ENCODE results near the gene ERICH6. TPM values are rescaled to one million over a fixed set of nuclear protein-coding genes. Genes with fewer than 3 reads are reported as not detected.

The ERICH6 gene
- total RNA-seq, 1 donor from 2014 or later = 0.31 TPM

GRCh38 chr3:150703299-150703755 is 393 bp downstream of the ERICH6 start:
- Mint-ChIP-seq H3K36me3 (ENCODE audit: low read depth, unreplicated experiment) (peaks cover 1% of the 10 kb centered on the region), H3K27me3 (ENCODE audit: unreplicated experiment) (peaks cover 4% of the 10 kb centered on the region), H3K9me3 (ENCODE audit: unreplicated experiment) (no peaks in the 10 kb centered on the region), H3K4me3 (ENCODE audit: unreplicated experiment) (peak overlapping the region; percentile 89), H3K4me1 (ENCODE audit: unreplicated experiment) (peaks cover 3% of the 10 kb centered on the region), H3K27ac (ENCODE audit: unreplicated experiment) (peak overlapping the region; percentile 67)
- no peak for DNase-seq (ENCODE audit: low spot score)
- TF ChIP-seq, protein P1, sequence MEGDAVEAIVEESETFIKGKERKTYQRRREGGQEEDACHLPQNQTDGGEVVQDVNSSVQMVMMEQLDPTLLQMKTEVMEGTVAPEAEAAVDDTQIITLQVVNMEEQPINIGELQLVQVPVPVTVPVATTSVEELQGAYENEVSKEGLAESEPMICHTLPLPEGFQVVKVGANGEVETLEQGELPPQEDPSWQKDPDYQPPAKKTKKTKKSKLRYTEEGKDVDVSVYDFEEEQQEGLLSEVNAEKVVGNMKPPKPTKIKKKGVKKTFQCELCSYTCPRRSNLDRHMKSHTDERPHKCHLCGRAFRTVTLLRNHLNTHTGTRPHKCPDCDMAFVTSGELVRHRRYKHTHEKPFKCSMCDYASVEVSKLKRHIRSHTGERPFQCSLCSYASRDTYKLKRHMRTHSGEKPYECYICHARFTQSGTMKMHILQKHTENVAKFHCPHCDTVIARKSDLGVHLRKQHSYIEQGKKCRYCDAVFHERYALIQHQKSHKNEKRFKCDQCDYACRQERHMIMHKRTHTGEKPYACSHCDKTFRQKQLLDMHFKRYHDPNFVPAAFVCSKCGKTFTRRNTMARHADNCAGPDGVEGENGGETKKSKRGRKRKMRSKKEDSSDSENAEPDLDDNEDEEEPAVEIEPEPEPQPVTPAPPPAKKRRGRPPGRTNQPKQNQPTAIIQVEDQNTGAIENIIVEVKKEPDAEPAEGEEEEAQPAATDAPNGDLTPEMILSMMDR (IDR thresholded peaks at IDR 0.05; ENCODE audit: unreplicated experiment) = no peak

DNA sequence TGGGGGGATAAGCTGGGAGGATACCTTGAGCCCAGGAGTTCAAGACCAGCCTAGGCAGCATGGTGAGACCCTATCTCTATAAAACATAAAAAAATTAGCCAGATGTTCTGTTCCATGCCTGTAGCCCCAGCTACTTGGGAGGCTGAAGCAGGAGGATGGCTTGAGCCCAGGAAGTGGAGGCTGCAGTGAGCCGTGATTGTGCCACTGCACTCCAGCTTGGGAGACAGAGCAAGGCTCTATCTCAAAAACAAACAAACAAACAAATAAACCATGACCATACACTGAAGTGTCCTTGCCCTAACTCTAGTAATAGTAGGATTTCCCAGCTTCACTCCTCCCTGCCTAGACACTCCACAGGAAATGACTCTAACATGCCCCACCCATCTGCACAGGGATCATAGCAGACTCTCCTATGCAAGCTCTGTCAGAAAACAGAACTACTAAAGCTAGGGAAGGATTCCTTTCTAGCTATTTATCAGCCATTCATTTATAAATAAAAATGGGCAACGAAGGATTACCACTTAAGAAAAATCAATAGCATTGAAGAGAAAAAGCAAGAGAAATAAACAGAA is 4.6 kb downstream of the ERICH6 start:
- TF ChIP-seq, protein P1 (IDR thresholded peaks at IDR 0.05; ENCODE audit: unreplicated experiment) = no peak
- Mint-ChIP-seq H3K9me3 (ENCODE audit: unreplicated experiment) (no peaks in the 10 kb centered on the region), H3K36me3 (ENCODE audit: low read depth, unreplicated experiment) (no peaks in the 10 kb centered on the region), H3K4me1 (ENCODE audit: unreplicated experiment) (no peaks in the 10 kb centered on the region), H3K27ac (ENCODE audit: unreplicated experiment) (no peak overlapping the region), H3K27me3 (ENCODE audit: unreplicated experiment) (peaks cover 2% of the 10 kb centered on the region), H3K4me3 (ENCODE audit: unreplicated experiment) (no peak overlapping the region)
- no peak for DNase-seq (ENCODE audit: low spot score)

GRCh38 chr3:150697646-150698045 is 6.1 kb downstream of the ERICH6 start:
- Mint-ChIP-seq H3K27me3 (ENCODE audit: unreplicated experiment) (peaks cover 2% of the 10 kb centered on the region), H3K4me3 (ENCODE audit: unreplicated experiment) (no peak overlapping the region), H3K36me3 (ENCODE audit: low read depth, unreplicated experiment) (no peaks in the 10 kb centered on the region), H3K9me3 (ENCODE audit: unreplicated experiment) (peaks cover 3% of the 10 kb centered on the region), H3K4me1 (ENCODE audit: unreplicated experiment) (no peaks in the 10 kb centered on the region), H3K27ac (ENCODE audit: unreplicated experiment) (no peak overlapping the region)
- TF ChIP-seq, protein P1 (IDR thresholded peaks at IDR 0.05; ENCODE audit: unreplicated experiment) = no peak
- no peak for DNase-seq (ENCODE audit: low spot score)

DNA sequence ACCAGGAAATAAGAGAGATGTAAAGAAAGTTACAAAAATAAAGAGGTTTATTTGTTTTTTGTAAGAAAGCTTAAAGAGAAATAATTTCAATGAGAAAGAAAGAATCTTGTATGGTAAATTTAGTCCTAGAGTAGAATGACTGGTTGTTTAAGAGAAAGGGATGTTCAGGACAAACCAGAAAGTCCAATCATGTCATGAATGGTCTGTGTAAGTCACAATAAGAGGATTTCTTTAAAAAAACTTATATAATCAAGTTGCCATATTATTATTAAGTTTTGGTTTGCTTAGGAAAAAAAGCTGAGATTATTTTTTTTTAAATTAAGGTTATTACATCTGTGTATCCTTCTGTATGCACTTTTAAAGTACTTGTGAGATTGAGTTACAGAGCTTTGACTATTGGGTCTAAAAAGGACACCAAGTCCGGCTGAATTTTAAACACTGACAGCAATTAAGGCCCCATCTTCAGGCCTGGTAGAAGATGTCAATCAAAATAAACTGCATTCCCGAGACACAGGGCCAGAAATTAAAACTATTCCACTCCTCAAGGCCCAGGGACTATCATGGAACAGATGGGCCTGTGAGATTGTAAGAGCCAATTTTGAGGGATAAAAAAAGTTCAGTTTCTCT is 12.2 kb downstream of the ERICH6 start:
- no peak overlapping the region for H3K4me3 Mint-ChIP-seq (ENCODE audit: unreplicated experiment)
- no peak for DNase-seq (ENCODE audit: low spot score)
- H3K36me3 Mint-ChIP-seq (ENCODE audit: low read depth, unreplicated experiment) = no peaks in the 10 kb centered on the region
- peaks cover 3% of the 10 kb centered on the region for H3K9me3 Mint-ChIP-seq (ENCODE audit: unreplicated experiment)
- no peaks in the 10 kb centered on the region for H3K4me1 Mint-ChIP-seq (ENCODE audit: unreplicated experiment)
- no peaks in the 10 kb centered on the region for H3K27me3 Mint-ChIP-seq (ENCODE audit: unreplicated experiment)
- TF ChIP-seq, protein P1 (IDR thresholded peaks at IDR 0.05; ENCODE audit: unreplicated experiment) = no peak
- no peak overlapping the region for H3K27ac Mint-ChIP-seq (ENCODE audit: unreplicated experiment)

DNA sequence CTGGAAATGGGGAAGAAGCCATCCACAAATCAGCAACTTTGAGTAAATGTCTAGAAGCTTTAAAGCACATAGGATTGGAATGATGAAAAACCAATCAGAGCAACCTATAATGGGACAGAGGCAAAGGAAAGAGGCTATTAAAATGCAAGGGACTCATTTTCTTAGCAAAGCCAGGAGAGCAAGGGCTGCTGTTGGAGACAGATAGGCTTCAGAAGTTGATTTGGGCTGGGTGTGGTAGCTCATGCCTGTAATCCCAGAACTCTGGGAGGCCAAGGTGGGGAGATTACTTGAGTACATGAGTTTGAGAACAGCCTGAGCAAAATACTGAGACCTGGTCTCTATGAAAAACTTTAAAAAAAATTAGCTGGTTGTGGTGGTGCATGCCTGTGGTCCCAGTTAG is 16.1 kb downstream of the ERICH6 start:
- no peaks in the 10 kb centered on the region for H3K4me1 Mint-ChIP-seq (ENCODE audit: unreplicated experiment)
- no peaks in the 10 kb centered on the region for H3K27me3 Mint-ChIP-seq (ENCODE audit: unreplicated experiment)
- TF ChIP-seq, protein P1 (IDR thresholded peaks at IDR 0.05; ENCODE audit: unreplicated experiment) = no peak
- H3K36me3 Mint-ChIP-seq (ENCODE audit: low read depth, unreplicated experiment) = no peaks in the 10 kb centered on the region
- H3K4me3 Mint-ChIP-seq (ENCODE audit: unreplicated experiment) = no peak overlapping the region
- no peaks in the 10 kb centered on the region for H3K9me3 Mint-ChIP-seq (ENCODE audit: unreplicated experiment)
- no peak for DNase-seq (ENCODE audit: low spot score)
- no peak overlapping the region for H3K27ac Mint-ChIP-seq (ENCODE audit: unreplicated experiment)

Measured in endothelial cell (in vitro differentiated cells).